ENCODE results near the gene AKAP6. TPM values are rescaled to one million over a fixed set of nuclear protein-coding genes. Genes with fewer than 3 reads are reported as not detected.

Gene AKAP6
- total and polyA plus RNA-seq, 7 donors: 0.60 to 56.2 (median 29.5) TPM; not detected in 1

GRCh38 chr14:32825058-32825457 is 496.0 kb downstream of the AKAP6 start:
- WGBS, 2 donors: 72 to 79% methylated on average over 4 of the region's 4 CpGs
- H3K4me1 ChIP-seq: peaks cover 2 to 23% (median 12%) of the 10 kb centered on the region in 4 donors
- TF ChIP-seq, protein P1, sequence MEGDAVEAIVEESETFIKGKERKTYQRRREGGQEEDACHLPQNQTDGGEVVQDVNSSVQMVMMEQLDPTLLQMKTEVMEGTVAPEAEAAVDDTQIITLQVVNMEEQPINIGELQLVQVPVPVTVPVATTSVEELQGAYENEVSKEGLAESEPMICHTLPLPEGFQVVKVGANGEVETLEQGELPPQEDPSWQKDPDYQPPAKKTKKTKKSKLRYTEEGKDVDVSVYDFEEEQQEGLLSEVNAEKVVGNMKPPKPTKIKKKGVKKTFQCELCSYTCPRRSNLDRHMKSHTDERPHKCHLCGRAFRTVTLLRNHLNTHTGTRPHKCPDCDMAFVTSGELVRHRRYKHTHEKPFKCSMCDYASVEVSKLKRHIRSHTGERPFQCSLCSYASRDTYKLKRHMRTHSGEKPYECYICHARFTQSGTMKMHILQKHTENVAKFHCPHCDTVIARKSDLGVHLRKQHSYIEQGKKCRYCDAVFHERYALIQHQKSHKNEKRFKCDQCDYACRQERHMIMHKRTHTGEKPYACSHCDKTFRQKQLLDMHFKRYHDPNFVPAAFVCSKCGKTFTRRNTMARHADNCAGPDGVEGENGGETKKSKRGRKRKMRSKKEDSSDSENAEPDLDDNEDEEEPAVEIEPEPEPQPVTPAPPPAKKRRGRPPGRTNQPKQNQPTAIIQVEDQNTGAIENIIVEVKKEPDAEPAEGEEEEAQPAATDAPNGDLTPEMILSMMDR (IDR thresholded peaks at IDR 0.05): no peak
- TF ChIP-seq POLR2A (IDR thresholded peaks at IDR 0.05) (no peak), POLR2AphosphoS5 (IDR thresholded peaks at IDR 0.05) (no peak)
- intact Hi-C loops (cut with DNase I): loop anchor here (10.0 kb wide), 1 partner anchor 250 kb away; no protein-coding TSS in a partner anchor
- no peak overlapping the region for H3K27ac ChIP-seq
- no peaks in the 10 kb centered on the region for H3K27me3 ChIP-seq
- peaks cover 0 to 8% (median 0%) of the 10 kb centered on the region in 4 donors for H3K36me3 ChIP-seq
- H3K9me3 ChIP-seq: no peaks in the 10 kb centered on the region
- DNase-seq: no peak
- no peak overlapping the region for H3K4me3 ChIP-seq

- Histone ChIP-seq H3K27ac (peak overlapping the region in 3 of 4 donors; percentile 11 to 43 (median 40)), H3K27me3 (no peaks in the 10 kb centered on the region), H3K4me1 (peaks cover 0 to 16% (median 7%) of the 10 kb centered on the region in 4 donors), H3K9me3 (no peaks in the 10 kb centered on the region), H3K4me3 (no peak overlapping the region), H3K36me3 (peaks cover 0 to 5% (median 0%) of the 10 kb centered on the region in 4 donors)
- DNase-seq: no peak
- intact Hi-C loops (cut with DNase I): loop anchor here (10.0 kb wide), 1 partner anchor 252 kb away; no protein-coding TSS in a partner anchor
- 70 to 73% methylated on average over 9 of the region's 9 CpGs for WGBS, 2 donors
- no peak for TF ChIP-seq POLR2AphosphoS5 (IDR thresholded peaks at IDR 0.05)
- TF ChIP-seq, protein P1 (IDR thresholded peaks at IDR 0.05): no peak
- no peak for TF ChIP-seq EP300 (IDR thresholded peaks at IDR 0.05)
- TF ChIP-seq POLR2A (IDR thresholded peaks at IDR 0.05): no peak
Observed at GRCh38 chr14:32826404-32827082, 497.4 kb downstream of the AKAP6 start.

DNA sequence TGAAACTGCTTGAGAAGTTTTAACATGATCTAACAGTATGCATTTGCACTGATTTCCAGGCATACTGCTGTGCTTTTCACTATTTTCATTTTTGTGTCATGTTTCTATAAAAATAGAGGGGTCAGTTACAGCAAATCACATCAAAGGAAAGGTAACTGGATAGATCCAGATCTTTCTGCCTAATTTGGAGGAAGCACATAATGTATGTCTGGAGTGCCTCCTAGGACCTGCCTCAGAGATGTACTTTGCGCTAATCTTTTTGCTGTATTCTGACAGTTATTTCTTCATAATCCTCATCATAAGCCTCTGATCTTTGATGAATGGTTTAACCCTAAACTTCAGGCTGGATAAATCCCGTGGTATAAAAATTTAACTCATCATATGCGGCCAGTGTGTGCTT is 498.4 kb downstream of the AKAP6 start:
- Histone ChIP-seq H3K27ac (no peak overlapping the region), H3K9me3 (no peaks in the 10 kb centered on the region), H3K36me3 (no peaks in the 10 kb centered on the region), H3K4me3 (no peak overlapping the region), H3K4me1 (peaks cover 0 to 16% (median 7%) of the 10 kb centered on the region in 4 donors), H3K27me3 (no peaks in the 10 kb centered on the region)
- TF ChIP-seq POLR2A (IDR thresholded peaks at IDR 0.05) (no peak), EP300 (IDR thresholded peaks at IDR 0.05) (no peak), POLR2AphosphoS5 (IDR thresholded peaks at IDR 0.05) (no peak)
- TF ChIP-seq, protein P1 (IDR thresholded peaks at IDR 0.05): no peak
- 75 to 81% methylated on average over 3 of the region's 3 CpGs for WGBS, 2 donors
- intact Hi-C loops (cut with DNase I): loop anchor here (10.0 kb wide), 1 partner anchor 253 kb away; no protein-coding TSS in a partner anchor
- no peak for DNase-seq

DNA sequence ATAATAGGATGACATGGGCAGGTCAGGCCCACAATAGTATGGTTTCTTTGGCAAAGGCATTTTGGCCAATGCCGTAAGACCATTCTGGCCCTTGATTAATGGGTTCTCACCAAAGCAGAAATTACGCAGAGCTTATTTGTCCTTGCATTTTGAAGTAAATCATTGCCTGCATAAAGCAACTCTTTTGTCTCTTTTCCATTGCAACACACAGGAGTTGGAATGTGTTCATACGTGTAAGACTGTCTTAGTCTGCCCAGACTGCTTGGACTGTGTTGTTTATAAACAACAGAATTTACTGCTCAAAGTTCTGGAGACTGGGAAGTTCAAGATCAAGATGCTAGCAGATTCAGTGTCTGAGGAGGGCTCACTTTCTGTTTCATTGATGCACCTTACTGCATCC is 506.8 kb downstream of the AKAP6 start:
- Histone ChIP-seq H3K9me3 (no peaks in the 10 kb centered on the region), H3K27ac (no peak overlapping the region), H3K4me3 (no peak overlapping the region), H3K27me3 (no peaks in the 10 kb centered on the region), H3K36me3 (no peaks in the 10 kb centered on the region), H3K4me1 (no peaks in the 10 kb centered on the region)
- no peak for TF ChIP-seq EP300 (IDR thresholded peaks at IDR 0.05)
- TF ChIP-seq POLR2AphosphoS5 (IDR thresholded peaks at IDR 0.05): no peak
- TF ChIP-seq, protein P1 (IDR thresholded peaks at IDR 0.05): no peak
- no peak for TF ChIP-seq POLR2A (IDR thresholded peaks at IDR 0.05)
- WGBS, 2 donors: 87 to 89% methylated on average over 3 of the region's 3 CpGs
- DNase-seq: no peak
- intact Hi-C loops (cut with DNase I): no loop called here
